Endothelial cell of umbilical vein (primary cell): ENCODE measurements around the gene PLXNA4. TPM values are rescaled to one million over a fixed set of nuclear protein-coding genes. Genes with fewer than 3 reads are reported as not detected.

Source experiments
- BruUV-seq: library from RNA; stranded (reverse); fragments of 400-500 nt; replicated peaks from 2 replicates; lab custom pipeline; 2021; lab: Mats Ljungman, UMichigan
- CTCF ChIA-PET: fragments of 300-600, 350-600 bp; sonication (Branson Sonifier 250); formaldehyde crosslinking; loops from one replicate; lab custom pipeline; 2021; ENCODE audit warnings: antibody characterized with exemption, inconsistent platforms; lab: Charles Lee
- POLR2A ChIA-PET: fragments of 300-600, 350-600 bp; sonication (Branson Sonifier 250); formaldehyde crosslinking; loops from one replicate; lab custom pipeline; 2021; ENCODE audit warnings: antibody characterized with exemption, inconsistent platforms; lab: Charles Lee
- DNase-seq: peaks from one replicate; pipeline ENCODE4 v3.0.0-alpha.2; 2011; ENCODE audit warnings: low read depth, low spot score
- FAIRE-seq: peaks from 2 replicates; lab custom pipeline; 2011; peaks lifted over from hg19 to GRCh38; lab: Jason Lieb, UNC
- H2AFZ ChIP-seq: 2 replicates; pipeline ENCODE4 v1.6.0; 2012; ENCODE audit warnings: low read depth, low read length, control low read depth, inconsistent platforms
- H3K27ac ChIP-seq: 2 replicates; pipeline ENCODE4 v1.5.1; 2011; ENCODE audit warnings: low read depth, mild to moderate bottlenecking, control low read depth, low read length, moderate library complexity; ENCODE audit not compliant: insufficient read depth
- H3K27me3 ChIP-seq, 2 experiments: 2 replicates each; pipeline versions ENCODE4 v1.6.0 to v1.6.1; 2011; ENCODE audit warnings: low read length in 2 of 2, mixed read lengths in 1 of 2; ENCODE audit not compliant: control insufficient read depth in 2 of 2, insufficient read depth in 2 of 2
- H3K36me3 ChIP-seq, 2 experiments: 2 replicates in 1 of 2; 3 replicates in 1 of 2; pipeline ENCODE4 v1.5.1; 2011; ENCODE audit warnings: low read length in 2 of 2, mild to moderate bottlenecking in 1 of 2, moderate library complexity in 1 of 2; ENCODE audit not compliant: control insufficient read depth in 2 of 2, insufficient read depth in 2 of 2; ENCODE audit errors: extremely low read depth in 1 of 2
- H3K4me1 ChIP-seq: 3 replicates; pipeline ENCODE4 v1.5.1; 2011; ENCODE audit warnings: mild to moderate bottlenecking, low read length; ENCODE audit not compliant: control insufficient read depth, insufficient read depth; ENCODE audit errors: extremely low read depth
- H3K4me2 ChIP-seq: 2 replicates; pipeline ENCODE4 v1.6.1; 2011; ENCODE audit warnings: low read length, control low read depth, mixed read lengths; ENCODE audit not compliant: insufficient read depth
- H3K4me3 ChIP-seq, 3 experiments: fragments of 200-600 bp in 1 of 3; sonication (generic), shearing (Covaris generic) in 1 of 3; replicated peaks in 1 of 3; 2 replicates each; pipeline ENCODE4 v1.5.1; 2011 to 2016; ENCODE audit warnings: control low read depth in 3 of 3, low read length in 3 of 3, mild to moderate bottlenecking in 2 of 3, inconsistent platforms in 1 of 3, low read depth in 1 of 3, moderate library complexity in 1 of 3; ENCODE audit not compliant: insufficient read depth in 1 of 3
- H3K79me2 ChIP-seq: 2 replicates; pipeline ENCODE4 v1.6.0; 2012; ENCODE audit warnings: low read length, inconsistent platforms; ENCODE audit not compliant: control insufficient read depth, insufficient read depth
- H3K9ac ChIP-seq: replicated peaks from 2 replicates; pipeline ENCODE3; 2011; ENCODE audit warnings: low read length, control low read depth; ENCODE audit not compliant: insufficient read depth; ENCODE audit errors: extremely low read depth
- H3K9me1 ChIP-seq: replicated peaks from 3 replicates; pipeline ENCODE4 v1.6.0; 2011; ENCODE audit warnings: mild to moderate bottlenecking, low read length; ENCODE audit not compliant: control insufficient read depth, insufficient read depth; ENCODE audit errors: extremely low read depth
- H3K9me3 ChIP-seq: replicated peaks from 2 replicates; pipeline ENCODE4 v1.5.1; 2012; ENCODE audit warnings: low read length, inconsistent platforms; ENCODE audit not compliant: control insufficient read depth, insufficient read depth
- H4K20me1 ChIP-seq: replicated peaks from 2 replicates; pipeline ENCODE3; 2011; ENCODE audit warnings: mild to moderate bottlenecking, low read length; ENCODE audit not compliant: control insufficient read depth, insufficient read depth; ENCODE audit errors: extremely low read depth
- EZH2 ChIP-seq: IDR thresholded peaks from 2 replicates; pipeline ENCODE4 v1.6.1; 2012; ENCODE audit warnings: borderline replicate concordance, low read depth, mild to moderate bottlenecking, moderate library complexity, low read length, inconsistent platforms; ENCODE audit not compliant: severe bottlenecking
- FOS ChIP-seq: IDR thresholded peaks from 2 replicates; pipeline ENCODE4 v1.6.1; 2011; ENCODE audit warnings: mild to moderate bottlenecking, low read length, moderate library complexity, borderline replicate concordance; ENCODE audit not compliant: insufficient read depth
- GATA2 ChIP-seq: IDR thresholded peaks from 2 replicates; pipeline ENCODE4 v1.7.0; 2011; ENCODE audit warnings: low read depth, mild to moderate bottlenecking, moderate library complexity, mixed read lengths, low read length; ENCODE audit not compliant: insufficient read length, insufficient read depth
- JUN ChIP-seq: IDR thresholded peaks from 2 replicates; pipeline ENCODE4 v1.6.1; 2011; ENCODE audit warnings: borderline replicate concordance, low read depth; ENCODE audit not compliant: insufficient read length, insufficient read depth
- MYC ChIP-seq: IDR thresholded peaks from one replicate; pipeline ENCODE4 v1.6.1; 2011; ENCODE audit warnings: mild to moderate bottlenecking, low read depth, low read length
- POLR2A ChIP-seq: IDR thresholded peaks from 2 replicates; pipeline ENCODE4 v1.6.1; 2012; ENCODE audit warnings: low read depth, mild to moderate bottlenecking, control low read depth, low read length
- POLR2AphosphoS5 ChIP-seq: IDR thresholded peaks from 2 replicates; pipeline ENCODE4 v1.6.1; 2012; ENCODE audit warnings: low read depth, mild to moderate bottlenecking, control low read depth, low read length, moderate library complexity; ENCODE audit not compliant: insufficient read depth
- dilution Hi-C: fragments of 300-500 bp; cut with MboI; formaldehyde crosslinking; loops from one replicate; pipeline ENCODE4 v1.15.0; 2019; ENCODE audit warnings: low sequenced_read_pairs; ENCODE audit not compliant: extremely low pct_ligation_motif_present
- intact Hi-C: fragments of 100-400 bp; cut with micrococcal nuclease; formaldehyde crosslinking; loops from one replicate; pipeline ENCODE4 v1.10.0; 2022
- polyA plus RNA-seq, 4 experiments: library from polyadenylated mRNA; depleted of rRNA in 3 of 4; stranded (reverse) in 3 of 4; unstranded in 1 of 4; fragments of >200 nt; gene quantifications; 2 replicates each; pipeline versions ENCODE4 v1.2.1 to v1.2.3, GENCODE V29; 2011 to 2012; ENCODE audit warnings: missing spikeins in 1 of 4
- total RNA-seq: library from RNA; stranded (reverse); gene quantifications from 2 replicates; pipeline ENCODE4 v1.2.3, GENCODE V29; 2021
- TF ChIP-seq, protein P1 (sequence below), 2 donors: IDR thresholded peaks; 1 replicate in 1 of 2; 2 replicates in 1 of 2; pipeline ENCODE4 v1.5.1; 2011; ENCODE audit warnings: low read length in 2 of 2, mild to moderate bottlenecking in 2 of 2, moderate library complexity in 2 of 2, control low read depth in 1 of 2, inconsistent platforms in 1 of 2, low read depth in 1 of 2; ENCODE audit not compliant: insufficient read depth in 1 of 2; ENCODE audit errors: extremely low read depth in 1 of 2
- TF ChIP-seq, protein P2 (sequence below): IDR thresholded peaks from 2 replicates; pipeline ENCODE4 v1.6.1; 2011; ENCODE audit not compliant: insufficient read depth, insufficient read length

PLXNA4 gene
- total and polyA plus RNA-seq, 2 donors (not counting 3 experiments of a cell fraction or from before 2014, with no cell fraction given): 12.1 to 20.4 TPM

DNA sequence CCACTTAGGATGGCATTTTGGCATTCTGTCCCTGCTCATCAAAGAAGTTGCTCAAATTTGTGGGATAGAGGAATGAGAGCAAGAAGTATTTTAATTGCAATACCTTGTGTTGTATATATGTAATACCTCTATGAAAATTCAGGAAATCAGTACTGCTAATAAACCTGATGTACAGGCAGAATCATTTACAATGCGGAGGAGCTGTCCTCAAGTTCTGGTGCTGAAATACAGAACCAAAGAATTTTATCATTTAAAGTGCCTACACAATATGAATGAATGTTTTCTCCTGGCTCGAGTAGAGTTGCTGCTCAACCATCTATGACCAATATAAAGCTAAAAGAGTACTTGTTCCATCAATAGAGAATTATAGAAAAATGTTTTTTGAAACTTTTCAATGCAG is 305.8 kb downstream of the PLXNA4 start:
- Histone ChIP-seq H3K36me3 (no peaks in the 10 kb centered on the region), H3K9me1 (no peaks in the 10 kb centered on the region), H3K79me2 (no peaks in the 10 kb centered on the region), H3K4me1 (no peaks in the 10 kb centered on the region), H3K27ac (no peak overlapping the region), H3K4me3 (no peak overlapping the region), H3K9ac (no peak overlapping the region), H3K9me3 (no peaks in the 10 kb centered on the region), H4K20me1 (no peaks in the 10 kb centered on the region), H2AFZ (no peak overlapping the region), H3K27me3 (no peaks in the 10 kb centered on the region), H3K4me2 (no peak overlapping the region)
- FAIRE-seq (peak; percentile 28), DNase-seq (peak; percentile 28)
- no TSS peak for BruUV-seq
- TF ChIP-seq GATA2: no peak
- TF ChIP-seq MYC: no peak
- TF ChIP-seq, protein P1, sequence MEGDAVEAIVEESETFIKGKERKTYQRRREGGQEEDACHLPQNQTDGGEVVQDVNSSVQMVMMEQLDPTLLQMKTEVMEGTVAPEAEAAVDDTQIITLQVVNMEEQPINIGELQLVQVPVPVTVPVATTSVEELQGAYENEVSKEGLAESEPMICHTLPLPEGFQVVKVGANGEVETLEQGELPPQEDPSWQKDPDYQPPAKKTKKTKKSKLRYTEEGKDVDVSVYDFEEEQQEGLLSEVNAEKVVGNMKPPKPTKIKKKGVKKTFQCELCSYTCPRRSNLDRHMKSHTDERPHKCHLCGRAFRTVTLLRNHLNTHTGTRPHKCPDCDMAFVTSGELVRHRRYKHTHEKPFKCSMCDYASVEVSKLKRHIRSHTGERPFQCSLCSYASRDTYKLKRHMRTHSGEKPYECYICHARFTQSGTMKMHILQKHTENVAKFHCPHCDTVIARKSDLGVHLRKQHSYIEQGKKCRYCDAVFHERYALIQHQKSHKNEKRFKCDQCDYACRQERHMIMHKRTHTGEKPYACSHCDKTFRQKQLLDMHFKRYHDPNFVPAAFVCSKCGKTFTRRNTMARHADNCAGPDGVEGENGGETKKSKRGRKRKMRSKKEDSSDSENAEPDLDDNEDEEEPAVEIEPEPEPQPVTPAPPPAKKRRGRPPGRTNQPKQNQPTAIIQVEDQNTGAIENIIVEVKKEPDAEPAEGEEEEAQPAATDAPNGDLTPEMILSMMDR (IDR thresholded peaks at IDR 0.05; ENCODE audit: extremely low read depth in 1 of 2, insufficient read depth in 1 of 2, low read depth in 1 of 2, low read length in 2 of 2): no peak
- TF ChIP-seq POLR2AphosphoS5: no peak
- no peak for TF ChIP-seq POLR2A
- intact Hi-C loops (no loop called here), dilution Hi-C loops (no loop called here)
- ChIA-PET CTCF (interaction anchor here (0.6 kb wide), 1 partner anchor 411 kb away, joined by 3 read pairs; no protein-coding TSS in a partner anchor), POLR2A (interaction anchor here (0.7 kb wide), 1 partner anchor 28 kb away, joined by 3 read pairs; no protein-coding TSS in a partner anchor)

DNA sequence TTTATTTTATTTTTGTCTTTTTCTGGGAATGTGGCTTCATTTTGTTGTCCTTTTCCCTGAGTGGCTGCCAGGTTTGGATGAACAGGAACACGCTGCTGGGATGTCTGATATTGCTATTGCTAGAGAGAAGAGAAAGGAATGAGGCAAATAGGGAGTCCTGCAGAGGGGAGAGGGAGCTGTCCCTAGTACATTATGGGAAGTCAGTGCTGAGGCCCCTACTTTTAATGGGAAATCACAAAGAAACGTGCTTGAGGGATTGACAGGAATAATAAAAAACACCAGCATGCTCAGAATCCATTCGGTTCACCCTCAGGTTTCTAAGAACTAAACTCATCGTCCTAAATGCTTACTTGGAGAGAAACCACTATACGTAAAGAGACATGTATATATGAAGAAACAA is 306.6 kb downstream of the PLXNA4 start:
- POLR2A ChIA-PET: no interaction called here
- H3K4me3 ChIP-seq: no peak overlapping the region
- H3K9me3 ChIP-seq: no peaks in the 10 kb centered on the region
- no peaks in the 10 kb centered on the region for H4K20me1 ChIP-seq
- H3K9ac ChIP-seq: no peak overlapping the region
- no peak for DNase-seq
- no peak for TF ChIP-seq EZH2
- TF ChIP-seq GATA2: no peak
- TF ChIP-seq FOS: no peak
- TF ChIP-seq, protein P2, sequence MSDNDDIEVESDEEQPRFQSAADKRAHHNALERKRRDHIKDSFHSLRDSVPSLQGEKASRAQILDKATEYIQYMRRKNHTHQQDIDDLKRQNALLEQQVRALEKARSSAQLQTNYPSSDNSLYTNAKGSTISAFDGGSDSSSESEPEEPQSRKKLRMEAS: no peak
- TF ChIP-seq POLR2A: no peak
- no peak for TF ChIP-seq JUN
- TF ChIP-seq, protein P1 (IDR thresholded peaks at IDR 0.05; ENCODE audit: extremely low read depth in 1 of 2, insufficient read depth in 1 of 2, low read depth in 1 of 2, low read length in 2 of 2): no peak
- no peak for TF ChIP-seq MYC
- TF ChIP-seq POLR2AphosphoS5: no peak
- no peak for FAIRE-seq
- CTCF ChIA-PET: no interaction called here
- intact Hi-C loops (no loop called here), dilution Hi-C loops (no loop called here)
- no peak overlapping the region for H3K27ac ChIP-seq
- H2AFZ ChIP-seq: no peak overlapping the region
- no peak overlapping the region for H3K4me2 ChIP-seq
- BruUV-seq: no TSS peak
- no peaks in the 10 kb centered on the region for H3K79me2 ChIP-seq
- no peaks in the 10 kb centered on the region for H3K36me3 ChIP-seq
- no peaks in the 10 kb centered on the region for H3K9me1 ChIP-seq
- H3K27me3 ChIP-seq: no peaks in the 10 kb centered on the region
- no peaks in the 10 kb centered on the region for H3K4me1 ChIP-seq
